GM19455 (cell line): ENCODE data around the gene NDUFA3.

ENCODE experiments used
- ATAC-seq: cut with Tn5 transposase; IDR thresholded peaks from one replicate; pipeline ENCODE4 v1.9.1; 2021; ENCODE audit not compliant: unreplicated experiment

Gene NDUFA3

GRCh38 chr19:54107876-54108490 is 5.3 kb downstream of the NDUFA3 start:
- no peak for ATAC-seq

DNA sequence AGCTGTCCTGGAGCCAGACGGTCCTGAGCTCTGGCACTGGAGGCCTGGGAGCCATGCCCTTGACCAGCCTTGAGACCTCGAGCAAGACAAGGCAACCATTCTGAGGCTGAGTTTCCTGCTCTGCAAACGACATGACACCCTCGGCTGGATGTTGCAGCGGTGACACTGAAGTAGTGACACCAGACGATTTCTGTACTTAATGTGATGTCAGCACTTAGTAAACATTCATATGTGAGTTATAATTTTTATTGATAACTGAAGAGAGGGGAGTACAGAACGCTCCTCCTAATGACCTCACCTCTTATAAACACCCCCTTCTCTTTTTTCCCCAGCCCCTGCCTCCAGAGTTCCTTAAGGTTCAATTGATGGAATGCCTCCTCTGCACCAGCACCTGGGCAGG is 5.8 kb downstream of the NDUFA3 start:
- no peak for ATAC-seq

GRCh38 chr19:54109651-54110050 is 7.0 kb downstream of the NDUFA3 start:
- ATAC-seq: no peak

GRCh38 chr19:54114340-54115108 is 11.9 kb downstream of the NDUFA3 start:
- ATAC-seq: no peak

DNA sequence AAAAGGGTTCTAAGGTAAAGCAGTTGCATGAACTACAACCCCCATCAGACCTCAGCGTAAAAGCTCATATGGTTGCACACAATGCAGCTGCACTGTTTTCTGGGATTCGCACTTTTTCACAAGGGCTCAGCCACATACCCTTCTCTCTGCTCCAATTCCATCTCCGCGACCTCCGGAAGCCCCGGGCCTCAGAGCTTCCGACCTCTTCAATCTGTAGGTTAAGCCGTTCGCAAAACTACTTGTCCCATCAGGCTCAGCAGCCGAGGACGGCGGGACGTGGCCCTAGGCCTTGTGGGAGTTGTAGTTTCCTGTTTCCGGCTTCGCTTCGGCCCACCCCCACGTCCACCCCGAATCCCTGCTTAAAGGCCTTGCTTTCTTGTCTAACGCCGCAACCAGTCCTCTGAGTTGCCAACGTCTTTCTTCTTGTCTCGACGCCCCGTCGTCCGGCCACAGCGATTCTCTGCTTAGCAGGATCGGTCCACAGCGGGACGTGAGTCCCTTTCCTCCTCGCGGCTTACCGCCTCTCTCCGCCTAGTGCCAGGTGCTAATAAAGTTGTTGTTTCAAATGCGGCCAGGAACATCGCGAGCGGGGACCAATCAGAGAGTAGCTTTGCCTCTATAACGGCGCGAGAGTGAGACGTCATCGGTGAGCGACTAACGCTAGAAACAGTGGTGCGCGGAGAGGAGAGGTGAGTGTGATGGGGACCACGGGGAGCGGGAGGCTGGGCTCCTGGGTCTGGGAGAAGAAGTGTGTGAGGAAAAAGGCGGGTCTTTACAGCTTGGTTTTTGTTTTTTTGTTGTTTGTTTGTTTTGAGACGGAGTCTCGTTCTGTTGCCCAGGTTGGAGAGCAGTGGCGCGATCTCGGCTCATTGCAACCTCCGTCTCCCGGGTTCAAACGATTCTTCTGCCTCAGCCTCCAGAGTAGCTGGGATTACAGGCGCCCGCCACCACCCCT is 12.7 kb downstream of the NDUFA3 start, which contains the start of the genes PRPF31 and TFPT:
Gene PRPF31 (plus strand): TSS at position 646 of the 955 bp plus-strand sequence. CDS start 2,525 bp downstream, outside the sequence.
Gene TFPT (minus strand): TSS at position 549 of the 955 bp plus-strand sequence. CDS start 388 bp downstream, at position 161.
- ATAC-seq: peak; percentile 87

GRCh38 chr19:54121259-54121658 is 18.6 kb downstream of the NDUFA3 start:
- no peak for ATAC-seq

DNA sequence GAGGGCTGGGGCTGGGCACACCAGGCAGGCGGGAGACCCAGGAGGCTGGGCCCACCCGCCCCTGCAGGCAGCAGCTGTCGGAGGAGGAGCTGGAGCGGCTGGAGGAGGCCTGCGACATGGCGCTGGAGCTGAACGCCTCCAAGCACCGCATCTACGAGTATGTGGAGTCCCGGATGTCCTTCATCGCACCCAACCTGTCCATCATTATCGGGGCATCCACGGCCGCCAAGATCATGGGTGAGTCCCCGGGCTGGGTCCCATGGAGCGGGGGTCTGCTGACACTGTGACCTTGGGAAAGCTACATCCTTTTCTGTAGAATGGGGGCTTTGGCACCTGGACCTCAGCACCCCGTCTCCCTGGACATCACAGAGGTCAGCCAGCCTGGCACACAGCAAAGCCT is 21.0 kb downstream of the NDUFA3 start:
- no peak for ATAC-seq

- ATAC-seq: no peak
Measured at GRCh38 chr19:54124393-54124792, 21.7 kb downstream of the NDUFA3 start.

GRCh38 chr19:54125713-54126112 is 23.1 kb downstream of the NDUFA3 start:
- ATAC-seq: no peak

GRCh38 chr19:54127688-54128440 is 25.2 kb downstream of the NDUFA3 start:
- ATAC-seq: no peak

DNA sequence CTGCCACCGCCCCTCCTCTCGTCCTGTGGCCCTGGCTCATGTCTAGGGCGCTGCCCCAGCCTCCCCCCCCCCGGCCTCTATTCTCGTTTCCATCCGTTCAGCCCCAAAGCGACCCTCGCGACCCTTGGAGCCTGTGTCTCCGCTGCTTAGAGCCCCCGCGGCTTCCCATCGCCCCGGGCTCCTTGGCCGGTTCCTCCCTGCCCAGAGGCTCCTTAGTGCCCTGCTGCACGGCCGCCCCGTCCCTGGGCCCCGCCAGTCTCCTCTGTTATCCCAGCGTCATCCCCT is 25.7 kb downstream of the NDUFA3 start:
- no peak for ATAC-seq

DNA sequence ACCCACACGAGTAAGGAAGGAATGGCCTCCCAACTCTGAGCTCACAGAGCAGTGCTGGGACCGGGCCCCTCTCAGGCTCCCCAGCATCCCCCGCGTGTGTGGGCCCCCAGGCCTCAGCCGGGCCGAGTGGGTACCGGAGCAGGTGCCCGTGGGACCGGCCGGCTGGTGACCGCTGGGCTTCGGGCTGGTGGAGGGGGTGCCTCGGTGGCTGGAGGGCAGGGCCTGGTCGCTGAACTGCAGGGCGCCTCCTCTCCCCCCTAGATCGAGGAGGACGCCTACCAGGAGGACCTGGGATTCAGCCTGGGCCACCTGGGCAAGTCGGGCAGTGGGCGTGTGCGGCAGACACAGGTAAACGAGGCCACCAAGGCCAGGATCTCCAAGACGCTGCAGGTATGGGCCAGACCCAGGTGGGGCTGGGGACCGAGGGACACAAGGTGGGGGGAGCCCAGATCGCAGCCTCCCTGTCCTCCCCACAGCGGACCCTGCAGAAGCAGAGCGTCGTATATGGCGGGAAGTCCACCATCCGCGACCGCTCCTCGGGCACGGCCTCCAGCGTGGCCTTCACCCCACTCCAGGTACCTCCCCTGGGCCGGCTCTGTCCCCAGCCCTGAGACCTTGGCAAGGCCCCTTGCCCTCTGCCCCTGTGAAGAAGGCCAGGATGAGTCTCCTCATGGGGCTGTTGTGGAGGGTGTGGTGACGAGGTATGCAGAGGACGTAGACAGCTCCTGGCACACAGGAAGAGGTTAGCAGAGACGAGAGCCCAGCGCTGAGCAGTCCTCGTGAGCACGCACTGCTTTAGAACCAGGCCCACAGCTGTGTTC is 26.4 kb downstream of the NDUFA3 start:
- ATAC-seq: no peak

DNA sequence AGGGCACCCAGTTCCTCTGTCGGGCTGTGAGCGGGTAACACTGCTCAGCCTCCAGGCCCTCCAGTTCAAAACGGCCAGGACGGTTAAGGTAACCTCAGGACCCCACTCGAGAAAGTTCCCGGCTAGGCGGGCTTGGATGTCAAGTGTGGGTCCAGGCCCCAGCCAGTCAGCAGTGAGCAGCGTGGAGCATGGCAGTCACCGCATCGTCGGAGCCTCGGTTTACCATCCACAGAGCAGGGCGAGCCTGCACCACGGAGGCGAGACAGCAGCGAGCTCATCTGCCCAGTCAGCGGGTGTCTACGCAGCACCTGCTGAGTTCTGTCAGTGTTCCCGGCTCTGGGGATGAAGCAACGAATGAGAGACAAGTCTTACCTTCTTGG is 27.0 kb downstream of the NDUFA3 start:
- ATAC-seq: no peak

DNA sequence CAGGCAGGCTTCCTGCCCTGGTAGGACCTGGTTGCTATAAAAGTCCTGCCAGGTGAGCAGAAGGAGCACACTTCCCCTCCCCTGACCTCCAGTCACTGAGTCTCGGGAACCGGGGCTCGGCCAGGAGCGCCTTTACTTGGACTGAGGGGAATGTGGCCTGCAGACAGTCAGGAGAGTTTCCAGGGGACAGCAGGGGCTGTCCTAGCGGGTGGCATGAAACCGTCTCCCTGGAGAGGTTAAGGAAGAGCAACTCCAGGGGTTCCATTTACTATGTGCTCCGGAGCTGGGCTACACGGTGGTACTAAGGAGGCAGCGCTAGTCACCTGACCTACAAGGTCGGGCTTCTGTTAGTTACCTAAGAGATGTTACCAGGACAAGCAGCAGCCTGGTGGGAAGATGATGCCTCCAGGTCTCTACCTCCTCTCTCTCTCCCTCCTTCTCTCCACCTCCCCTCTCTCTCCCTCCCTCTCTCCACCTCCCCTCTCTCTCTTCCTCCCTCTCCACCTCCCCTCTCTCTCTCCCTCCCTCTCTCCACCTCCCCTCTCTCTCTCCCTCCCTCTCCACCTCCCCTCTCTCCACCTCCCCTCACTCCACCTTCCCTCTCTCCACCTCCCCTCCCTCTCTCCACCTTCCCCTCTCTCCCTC is 30.8 kb downstream of the NDUFA3 start:
- no peak for ATAC-seq

DNA sequence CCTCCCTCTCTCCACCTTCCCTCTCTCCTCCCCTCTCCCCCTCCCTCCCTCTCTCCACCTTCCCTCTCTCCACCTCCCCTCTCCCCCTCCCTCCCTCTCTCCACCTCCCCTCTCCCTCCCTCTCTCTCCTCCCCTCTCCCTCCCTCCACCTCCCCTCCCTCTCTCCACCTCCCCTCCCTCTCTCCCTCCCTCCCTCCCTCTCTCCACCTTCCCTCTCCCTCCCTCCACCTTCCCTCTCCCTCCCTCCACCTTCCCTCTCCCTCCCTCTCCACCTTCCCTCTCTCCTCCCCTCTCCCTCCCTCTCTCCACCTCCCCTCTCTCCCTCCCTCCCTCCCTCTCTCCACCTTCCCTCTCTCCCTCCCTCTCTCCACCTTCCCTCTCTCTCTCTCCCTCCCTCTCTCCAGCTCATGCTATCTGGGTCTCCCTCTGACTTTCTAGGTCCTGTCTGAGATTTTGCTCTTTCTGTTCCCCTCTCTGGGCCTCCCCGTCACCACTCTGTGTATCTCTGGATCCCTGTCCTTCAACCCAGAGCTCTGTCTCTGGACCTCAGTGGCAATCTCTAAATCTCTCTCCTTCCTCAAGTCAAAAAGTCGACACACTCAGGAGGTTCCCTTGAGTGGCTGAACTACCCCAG is 31.4 kb downstream of the NDUFA3 start:
- ATAC-seq: no peak

GRCh38 chr19:54136086-54136863 is 33.6 kb downstream of the NDUFA3 start:
- no peak for ATAC-seq

GRCh38 chr19:54136864-54137698 is 34.4 kb downstream of the NDUFA3 start:
- peak; percentile 78 for ATAC-seq
